Stimulated activated CD8-positive, alpha-beta memory T cell treated with anti-CD3 and anti-CD28 coated beads, Interleukin-7, amount 100 ng/mL, for 48 hours (primary cell): ENCODE results near the gene TBCEL.
"Not testable (repeated sequence)": the region's sequence is repeated elsewhere in the genome, so short reads cannot be mapped to it uniquely, and the experiment has no call there.

Source experiments
- DNase-seq, 2 donors: peaks; one replicate each; pipeline ENCODE4 v3.0.0-alpha.2; 2020; ENCODE audit warnings: low read depth in 1 of 2; ENCODE audit errors: extremely low read depth in 1 of 2

TBCEL gene, protein sequence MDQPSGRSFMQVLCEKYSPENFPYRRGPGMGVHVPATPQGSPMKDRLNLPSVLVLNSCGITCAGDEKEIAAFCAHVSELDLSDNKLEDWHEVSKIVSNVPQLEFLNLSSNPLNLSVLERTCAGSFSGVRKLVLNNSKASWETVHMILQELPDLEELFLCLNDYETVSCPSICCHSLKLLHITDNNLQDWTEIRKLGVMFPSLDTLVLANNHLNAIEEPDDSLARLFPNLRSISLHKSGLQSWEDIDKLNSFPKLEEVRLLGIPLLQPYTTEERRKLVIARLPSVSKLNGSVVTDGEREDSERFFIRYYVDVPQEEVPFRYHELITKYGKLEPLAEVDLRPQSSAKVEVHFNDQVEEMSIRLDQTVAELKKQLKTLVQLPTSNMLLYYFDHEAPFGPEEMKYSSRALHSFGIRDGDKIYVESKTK

DNA sequence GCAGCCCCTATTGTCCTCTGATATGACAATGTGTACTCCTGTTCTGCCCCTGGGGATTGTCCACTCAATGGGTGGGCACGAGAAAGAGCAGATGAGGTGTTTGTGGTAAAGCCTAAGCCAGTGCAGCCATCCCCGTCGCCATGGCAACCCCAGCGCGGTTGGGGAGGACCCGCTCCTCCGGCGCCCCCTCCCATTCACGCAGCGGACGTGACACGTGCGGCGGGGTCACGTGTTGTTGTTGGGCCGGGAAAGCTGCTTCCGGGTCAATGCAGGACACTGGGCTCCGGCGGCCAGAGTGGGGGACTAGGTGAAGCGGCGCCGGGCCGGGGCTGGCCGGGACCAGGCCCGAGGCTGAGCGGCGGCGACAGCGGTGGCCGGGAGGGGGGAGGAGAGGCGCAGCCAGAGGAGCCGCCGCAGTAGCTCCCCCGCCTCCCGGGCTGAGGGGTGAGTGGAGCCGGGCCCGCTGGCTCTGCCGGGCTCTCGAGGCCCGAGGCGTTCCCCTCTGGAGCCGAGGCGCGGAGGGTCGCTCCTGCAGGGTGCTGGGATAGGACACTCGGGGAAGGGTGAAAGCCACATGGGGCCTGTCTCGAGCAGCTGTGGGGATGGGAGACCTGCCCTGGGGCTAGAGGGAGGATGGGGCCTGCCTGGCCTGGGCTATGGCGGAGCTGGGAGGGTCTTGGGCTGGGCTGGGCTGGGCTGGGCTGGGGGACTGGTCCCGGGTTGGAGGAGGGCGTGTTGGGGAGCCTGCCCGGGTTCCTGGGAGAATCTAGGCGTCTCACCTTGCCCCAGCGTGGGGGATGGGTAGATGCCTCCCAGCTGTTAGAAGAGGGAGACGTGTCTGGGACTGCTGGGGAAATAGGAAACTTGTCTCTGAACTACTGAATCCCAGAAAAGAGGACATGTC lies at the start of gene TBCEL:
Gene TBCEL, plus strand, starts transcription at position 255 of the 904 bp plus-strand sequence. CDS start 21,589 bp downstream, outside the sequence.
- DNase-seq, result peak; percentile 63 to 74

DNA sequence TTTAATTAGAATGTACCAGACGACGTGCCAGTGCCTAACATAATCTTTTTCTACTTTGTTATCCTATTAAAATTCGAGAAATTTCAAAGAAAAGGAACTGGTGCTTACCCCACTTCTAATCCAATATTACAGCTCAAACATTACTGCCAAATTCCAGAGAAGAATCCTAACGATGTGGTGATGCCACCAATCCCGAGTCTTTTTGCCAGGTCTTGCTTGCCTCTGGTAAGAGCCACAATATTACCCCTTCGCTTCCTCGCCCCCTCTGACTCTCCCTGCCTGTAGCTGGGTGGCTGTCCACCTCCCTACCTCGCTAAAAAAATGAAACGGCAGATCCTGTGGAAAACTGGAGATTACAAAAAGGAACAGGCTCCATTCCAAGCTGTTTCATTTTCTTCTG lies 49.4 kb upstream of the TBCEL start:
- no peak for DNase-seq

DNA sequence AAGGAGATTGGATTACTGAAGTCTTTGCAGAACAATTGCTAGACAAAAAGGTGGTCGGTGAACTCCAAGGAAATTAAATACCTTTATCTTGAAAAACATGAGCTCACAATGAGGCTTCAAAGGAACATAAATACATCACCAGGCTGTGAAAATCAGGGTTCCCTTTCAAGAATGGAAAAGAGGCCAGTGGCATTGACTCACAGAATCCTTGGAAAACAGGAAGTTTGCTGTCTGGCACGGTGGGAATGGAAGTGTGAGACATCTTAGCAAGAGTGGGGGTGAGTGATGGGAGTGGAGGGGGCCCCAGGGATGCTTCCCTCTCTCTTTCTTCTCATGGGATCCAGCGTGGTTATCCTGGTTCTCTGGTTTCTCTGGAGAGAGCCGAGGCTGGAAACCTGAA lies 48.9 kb upstream of the TBCEL start:
- no peak for DNase-seq

DNA sequence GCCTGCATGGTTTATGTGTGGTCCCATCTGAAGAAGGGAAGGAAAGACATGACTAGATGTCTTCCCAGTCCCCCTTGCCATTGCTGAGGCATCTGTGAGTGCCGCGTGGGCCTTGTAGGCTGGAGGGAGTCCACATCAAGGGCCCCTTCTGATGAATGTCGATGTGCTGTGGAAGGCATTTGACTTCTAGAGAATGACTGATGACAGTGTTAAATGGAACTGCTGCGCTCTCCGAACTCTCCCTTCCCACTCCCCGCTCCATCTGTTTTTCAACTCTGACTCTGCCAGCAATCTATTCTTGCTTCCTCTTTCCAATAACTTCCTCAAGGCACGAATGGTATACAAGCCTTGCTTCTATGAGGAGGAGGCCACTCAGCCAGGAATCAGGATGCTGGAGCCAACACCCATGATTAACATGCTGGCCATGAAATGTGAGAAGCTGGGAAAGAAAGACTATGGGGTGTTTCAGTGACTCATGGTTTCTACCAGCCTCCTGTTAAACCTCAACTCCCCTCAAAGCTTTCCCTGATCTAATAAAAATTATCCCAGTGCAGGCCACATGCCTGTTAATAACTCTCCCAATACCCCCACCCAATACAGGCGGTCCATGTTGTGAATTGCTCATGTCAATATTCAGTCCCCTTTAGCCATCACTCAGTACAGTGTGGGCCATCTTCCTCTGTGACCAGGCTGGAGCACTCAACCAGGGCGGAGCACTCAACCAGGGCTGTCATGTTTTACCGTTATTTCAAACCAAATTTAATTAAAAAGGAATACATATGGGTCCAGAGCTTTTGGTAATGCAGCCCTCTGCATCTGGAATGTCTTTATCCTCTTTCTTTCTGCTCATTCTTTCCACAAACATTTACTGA lies 46.4 kb upstream of the TBCEL start:
- no peak for DNase-seq

DNA sequence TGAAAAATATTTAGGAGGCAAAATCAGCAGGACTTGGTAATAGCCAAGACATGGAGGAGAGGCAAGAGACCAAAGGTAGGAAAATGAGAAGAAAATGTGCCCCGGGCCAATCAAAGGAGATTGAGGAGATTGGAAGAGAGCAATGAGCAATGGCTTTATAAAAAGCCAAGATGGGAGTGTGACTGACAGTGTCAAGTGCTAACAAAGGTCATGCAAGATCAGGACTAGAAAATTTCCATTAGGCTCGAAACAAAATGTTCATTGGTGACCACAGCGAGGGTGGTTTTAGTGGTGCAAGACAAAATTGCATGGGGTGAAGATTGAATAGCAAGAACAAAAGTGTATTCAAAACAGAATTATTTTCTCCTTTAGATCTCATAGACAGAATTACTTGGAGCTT lies 45.2 kb upstream of the TBCEL start:
- DNase-seq, result no peak

DNA sequence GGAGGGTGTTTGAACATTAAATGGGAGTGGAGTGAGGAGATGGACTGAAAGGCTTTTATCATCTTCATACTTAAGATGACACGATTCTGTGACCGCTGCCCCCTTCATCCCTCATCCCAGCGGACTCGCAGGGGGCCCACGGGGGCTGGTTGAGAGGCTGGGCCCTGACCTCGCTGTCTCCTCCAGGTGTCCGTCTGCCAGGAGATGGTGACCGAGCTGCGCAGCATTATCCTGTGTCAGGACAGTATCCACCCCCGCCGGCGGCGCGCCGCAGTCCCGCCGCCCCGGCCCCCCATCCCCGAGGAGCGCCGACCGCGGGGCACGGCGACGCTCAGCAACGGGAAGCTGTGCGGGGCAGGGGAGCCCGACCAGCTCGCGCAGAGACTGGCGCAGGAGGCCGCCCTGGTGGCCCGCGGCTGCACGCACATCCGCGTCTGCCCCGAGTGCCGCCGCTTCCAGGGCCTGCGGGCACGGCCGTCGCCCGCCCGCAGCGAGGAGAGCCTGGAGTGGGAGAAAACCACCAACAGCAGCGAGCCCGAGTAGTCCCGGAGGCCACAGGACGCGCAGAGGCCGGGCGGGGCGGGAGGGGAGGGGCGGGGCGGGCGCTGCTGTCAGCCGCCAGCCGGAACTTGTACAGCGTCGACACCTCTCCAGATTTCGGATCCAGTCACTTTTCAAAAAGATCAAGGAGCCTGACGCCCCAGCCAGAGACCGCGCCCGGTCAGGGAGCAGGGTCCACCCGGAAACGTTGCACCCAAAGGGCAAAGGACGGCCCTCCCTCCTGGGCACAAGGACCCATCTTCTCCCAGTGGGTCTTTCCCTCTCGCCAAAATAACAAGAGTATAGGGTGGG lies 38.0 kb upstream of the TBCEL start:
- DNase-seq, result peak; percentile 2 to 9

DNA sequence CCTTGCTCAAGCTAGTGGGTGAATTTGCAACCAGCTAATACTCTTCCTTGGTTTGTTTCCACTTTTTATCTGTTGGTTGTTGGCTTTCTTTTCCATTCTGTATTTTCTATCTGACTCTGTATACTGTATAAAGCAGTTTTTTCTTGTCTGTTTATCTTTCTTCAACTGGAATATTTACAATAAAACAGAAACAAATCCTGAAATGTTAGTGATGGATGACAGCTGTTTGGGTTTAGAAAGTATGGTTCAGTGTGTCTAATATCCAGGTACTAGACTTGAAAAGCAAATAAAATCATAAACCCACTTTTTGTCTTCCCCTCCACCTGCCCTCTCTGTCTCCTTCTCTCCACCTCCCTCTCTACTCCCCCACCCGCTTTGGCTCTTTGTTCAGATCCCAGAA lies 35.3 kb upstream of the TBCEL start:
- no peak for DNase-seq

DNA sequence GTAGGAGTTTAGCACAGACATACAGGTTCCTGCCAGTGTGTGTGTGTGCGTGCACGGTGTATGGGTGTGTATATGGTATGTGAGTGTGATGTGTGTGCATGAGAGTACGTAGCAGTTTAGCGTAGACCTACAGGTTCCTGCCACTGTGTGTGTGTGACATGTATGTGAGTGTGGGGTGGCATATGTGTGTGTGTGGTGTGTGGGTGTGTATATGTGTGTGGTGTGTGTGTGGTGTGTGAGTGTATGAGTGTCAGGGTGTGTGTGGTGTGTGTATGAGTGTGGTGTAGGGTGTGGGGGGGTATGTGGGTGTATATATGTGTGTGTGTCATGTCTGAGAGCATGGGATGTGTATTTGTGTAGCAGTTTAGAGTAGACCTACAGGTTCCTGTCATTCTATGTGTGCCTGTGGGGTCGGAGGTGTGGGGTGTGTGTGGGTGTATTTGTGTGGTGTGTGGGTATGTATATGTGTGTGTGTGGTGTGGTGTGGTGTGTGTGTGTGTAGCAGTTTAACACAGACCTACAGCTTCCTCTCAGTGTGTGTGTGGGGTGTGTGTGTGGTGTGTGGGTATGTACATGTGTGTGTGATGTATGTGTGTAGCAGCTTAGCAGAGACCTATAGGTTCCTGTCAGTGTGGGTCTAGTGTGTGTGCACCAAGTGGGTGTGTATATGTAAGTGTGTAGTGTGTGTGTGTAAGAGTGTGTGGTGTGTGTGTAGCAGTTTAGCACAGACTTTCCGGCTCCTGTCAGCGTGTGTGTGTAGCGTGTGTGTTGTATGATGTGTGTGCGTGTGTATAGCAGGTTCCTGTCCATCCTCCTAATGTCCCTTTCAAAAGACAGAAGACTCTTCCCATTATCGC lies 31.8 kb upstream of the TBCEL start:
- DNase-seq, result no peak

DNA sequence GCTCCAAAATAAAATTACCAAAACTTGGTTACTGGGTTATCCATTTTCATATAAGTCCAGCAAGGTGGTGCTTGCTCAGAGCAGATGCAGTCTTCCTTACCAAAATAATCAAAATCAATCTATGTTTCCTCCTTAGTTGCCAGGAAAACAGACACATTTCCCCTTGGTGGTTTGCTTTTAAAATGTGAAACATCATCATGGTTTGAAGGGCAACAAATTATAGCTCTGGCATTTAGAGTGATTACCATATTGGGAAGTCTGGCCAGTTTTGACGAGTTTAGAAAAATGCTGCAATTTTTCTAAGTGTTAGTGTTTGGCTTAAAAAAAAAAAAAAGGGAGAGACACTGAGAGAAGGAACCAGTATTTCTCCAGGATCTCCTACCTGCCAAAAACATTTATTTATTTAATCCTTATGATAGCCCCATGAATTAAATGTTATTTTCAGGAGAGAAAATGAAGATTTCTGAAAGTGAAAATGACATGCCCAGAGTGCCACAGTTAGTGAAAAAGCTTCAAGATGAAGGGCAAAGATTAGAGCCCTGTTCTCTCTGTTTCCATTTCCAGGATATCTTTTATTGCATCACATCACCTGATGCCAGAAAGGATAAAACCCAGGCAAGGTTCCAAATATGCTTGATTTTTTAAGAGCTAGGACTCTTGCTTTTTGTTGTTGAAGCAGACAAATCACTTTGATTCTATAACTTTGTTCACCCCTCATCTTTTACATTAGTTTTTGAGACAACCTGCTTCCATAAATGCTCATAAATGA lies 29.6 kb upstream of the TBCEL start:
- no peak for DNase-seq

DNA sequence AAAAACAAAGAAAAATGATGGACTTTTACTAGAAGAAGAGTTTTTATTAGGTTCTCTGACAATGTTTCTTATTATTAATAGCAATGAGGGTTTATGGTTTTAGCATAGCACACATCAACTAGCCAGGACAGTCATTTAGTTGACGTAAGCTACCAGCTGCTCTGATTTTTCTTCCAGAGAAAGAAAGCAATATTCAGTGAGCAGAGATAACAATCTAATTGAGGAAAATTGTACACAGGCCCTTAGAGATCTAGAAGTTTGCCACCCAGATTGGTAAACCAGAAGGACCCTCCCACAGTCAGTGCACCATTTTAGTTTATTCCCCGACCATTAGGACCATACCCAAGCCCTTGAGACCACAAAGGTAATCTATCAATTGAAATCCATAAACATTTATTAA lies 28.7 kb upstream of the TBCEL start:
- no peak for DNase-seq

DNA sequence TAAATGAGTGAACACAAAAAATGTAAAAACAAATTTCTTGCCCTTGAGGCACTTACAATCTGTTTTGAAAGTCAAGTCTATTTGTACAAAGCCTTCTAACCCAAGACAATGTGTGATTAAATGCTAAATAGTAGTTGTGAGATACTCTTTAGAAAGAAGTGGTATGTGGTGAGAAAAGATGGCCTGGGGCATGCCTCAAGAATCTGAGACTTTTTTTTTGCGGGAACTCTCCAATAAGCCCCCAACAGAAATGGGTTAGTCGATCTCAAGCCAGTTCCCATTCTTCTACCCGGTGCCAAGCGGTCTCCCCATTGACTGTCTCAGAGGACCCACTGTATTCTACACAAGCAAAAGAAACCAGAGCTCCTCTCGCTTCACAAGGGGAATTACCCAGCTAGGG lies 26.9 kb upstream of the TBCEL start:
- DNase-seq, result no peak

DNA sequence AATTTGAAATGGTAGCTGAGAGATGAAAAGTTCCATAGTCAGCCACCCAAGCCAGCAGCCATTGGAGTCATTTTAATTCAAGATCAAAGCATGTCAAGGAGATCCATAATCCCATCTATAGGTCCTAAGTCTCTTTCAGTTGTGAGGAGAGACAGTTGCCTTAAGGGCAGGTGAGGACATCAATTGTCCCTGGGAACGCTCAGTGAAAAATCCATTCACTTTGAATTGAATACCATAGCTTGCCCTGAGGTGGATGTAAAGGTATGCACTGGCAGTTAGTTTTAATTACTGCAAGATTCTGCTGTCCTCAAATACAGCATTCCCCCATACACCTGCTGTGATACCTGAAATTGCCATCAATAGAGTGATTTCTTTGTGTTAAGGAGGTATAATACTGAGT lies 25.3 kb upstream of the TBCEL start:
- DNase-seq, result no peak

DNA sequence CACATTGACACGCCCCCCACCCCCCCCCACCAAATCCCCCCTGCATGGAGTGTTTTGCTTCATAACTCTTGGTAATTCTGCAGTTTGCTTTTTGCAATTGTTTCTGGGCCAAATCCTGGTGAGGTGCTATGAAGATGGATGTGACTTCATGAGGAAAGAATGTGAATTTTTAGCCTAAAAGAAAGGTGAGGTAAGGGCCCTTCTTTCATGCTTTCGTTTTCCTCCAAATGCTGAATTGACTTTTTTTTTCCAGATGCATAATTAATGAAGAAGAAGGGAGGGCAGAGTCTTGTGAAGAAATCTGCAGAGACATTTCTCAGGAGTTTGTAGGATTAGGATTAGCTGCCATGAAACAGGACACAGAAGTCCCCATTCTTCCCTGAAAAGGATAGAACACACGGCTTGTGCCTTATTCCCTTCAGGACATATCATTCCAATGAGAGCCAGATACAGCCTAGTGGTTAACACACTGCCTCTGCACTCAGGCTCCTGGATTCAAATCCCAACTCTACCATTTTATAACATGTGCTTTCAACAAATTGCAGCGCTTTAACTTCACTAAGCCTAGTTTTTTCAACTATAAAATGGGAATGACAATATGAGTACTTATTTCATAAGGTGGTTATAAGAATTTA lies 19.6 kb upstream of the TBCEL start:
- no peak for DNase-seq

DNA sequence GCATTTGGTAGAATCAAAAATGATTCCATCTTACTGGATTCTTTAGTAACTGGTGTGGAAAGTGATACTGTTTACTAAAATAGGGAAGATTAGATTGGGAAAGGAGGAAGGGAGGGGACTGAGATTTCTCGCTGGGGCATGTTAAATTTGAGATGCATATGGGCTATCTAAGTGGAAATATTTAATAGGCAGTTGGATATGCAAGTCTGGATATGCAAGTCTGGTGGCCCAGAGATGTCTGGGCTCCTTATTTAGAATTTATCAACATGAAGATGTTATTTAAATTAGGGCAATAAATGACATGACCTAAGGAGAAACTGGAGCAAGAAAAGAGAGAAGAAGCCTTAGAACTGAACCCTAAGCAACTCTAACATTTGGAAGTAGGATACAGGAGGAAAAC lies 17.0 kb upstream of the TBCEL start:
- no peak for DNase-seq

DNA sequence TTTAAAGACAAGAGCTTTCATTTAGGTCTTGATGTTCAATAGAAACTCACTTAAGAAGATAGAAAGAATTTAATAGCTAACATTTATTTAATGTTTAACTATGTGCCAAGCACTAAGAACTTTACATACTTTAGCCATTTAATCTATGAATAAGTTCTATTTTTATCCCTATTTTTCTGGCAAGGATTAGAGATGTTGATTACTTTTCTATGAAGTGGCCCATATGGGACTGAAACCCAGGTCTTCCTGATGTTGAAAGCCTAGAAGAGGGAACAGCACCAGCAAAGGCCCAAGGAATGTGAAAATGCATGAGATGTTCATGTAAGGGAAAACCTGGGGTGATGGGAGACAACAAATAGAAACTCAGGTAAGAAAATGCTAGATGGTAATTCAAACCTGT lies 15.4 kb upstream of the TBCEL start:
- no peak for DNase-seq

DNA sequence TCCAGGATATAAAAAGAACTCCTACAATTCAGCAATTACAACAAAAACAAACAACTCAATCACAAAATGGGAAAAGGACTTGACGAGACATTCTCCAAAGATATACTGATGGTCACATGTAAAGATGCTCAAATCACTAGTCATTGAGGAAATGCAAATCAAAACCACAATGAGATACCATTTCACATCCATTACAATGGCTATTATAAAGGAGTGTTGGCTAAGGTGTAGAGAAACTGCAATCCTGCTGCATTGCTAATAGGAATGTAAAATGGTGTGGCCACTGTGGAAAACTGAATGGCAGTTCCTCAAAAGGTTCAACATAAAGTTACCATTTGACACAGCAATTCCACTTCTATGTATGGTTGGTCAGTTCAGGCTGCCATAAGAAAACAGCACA lies 11.8 kb upstream of the TBCEL start:
- no peak for DNase-seq

DNA sequence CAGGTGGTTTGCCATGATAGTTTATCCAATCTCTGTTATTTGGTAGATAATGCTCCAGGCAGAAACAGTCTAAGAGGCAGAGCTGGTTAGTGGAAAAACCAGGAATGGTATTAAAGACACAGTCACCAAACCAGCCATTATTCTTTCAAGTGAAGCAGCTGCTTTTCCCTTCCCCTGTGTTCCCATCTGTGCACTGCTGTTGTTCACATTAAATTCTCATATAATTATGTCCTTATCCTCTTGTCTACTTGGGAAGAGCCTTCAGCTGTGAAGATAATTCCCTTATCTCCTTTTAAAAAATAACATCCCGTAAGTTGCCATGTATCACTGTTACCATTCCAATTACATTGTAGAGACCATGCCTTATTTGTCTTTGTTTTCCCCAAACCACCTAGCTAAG lies 5.2 kb upstream of the TBCEL start:
- no peak for DNase-seq

DNA sequence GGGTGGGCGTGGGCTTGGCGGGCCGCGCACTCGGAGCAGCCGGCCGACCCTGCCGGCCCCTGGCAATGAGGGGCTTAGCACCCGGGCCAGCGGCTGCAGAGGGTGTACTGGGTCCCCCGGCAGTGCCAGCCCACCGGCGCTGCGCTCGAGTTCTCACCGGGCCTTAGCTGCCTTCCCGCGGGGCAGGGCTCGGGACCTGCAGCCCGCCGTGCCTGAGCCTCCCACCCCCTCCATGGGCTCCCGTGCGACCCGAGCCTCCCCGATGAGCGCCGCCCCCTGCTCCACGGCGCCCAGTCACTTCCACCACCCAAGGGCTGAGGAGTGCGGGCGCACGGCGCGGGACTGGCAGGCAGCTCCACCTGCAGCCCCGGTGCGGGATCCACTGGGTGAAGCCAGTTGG lies 2.2 kb upstream of the TBCEL start:
- not testable (repeated sequence) for DNase-seq
